DOHH2 (cell line): Measurements from ENCODE around the gene HSDL2.

ENCODE experiments used
- H3F3A ChIP-seq: fragments of 200-600 bp; sonication (generic), shearing (Covaris generic); 2 replicates; pipeline ENCODE4 v1.6.0; 2016; ENCODE audit warnings: antibody characterized with exemption, mild to moderate bottlenecking; ENCODE audit not compliant: control insufficient read depth, insufficient read depth
- H3K27ac ChIP-seq: fragments of 200-600 bp; sonication (generic); 2 replicates; pipeline ENCODE4 v1.5.1; 2014; ENCODE audit warnings: low read depth, mild to moderate bottlenecking, low read length, moderate library complexity
- H3K27me3 ChIP-seq: fragments of 200-600 bp; sonication (generic); 2 replicates; pipeline ENCODE4 v1.6.1; 2014; ENCODE audit warnings: mild to moderate bottlenecking, low read length, mixed read lengths; ENCODE audit not compliant: control insufficient read depth
- H3K36me3 ChIP-seq: fragments of 200-600 bp; sonication (generic); 2 replicates; pipeline ENCODE4 v1.6.1; 2014; ENCODE audit warnings: mild to moderate bottlenecking, low read length, moderate library complexity, mixed read lengths; ENCODE audit not compliant: control insufficient read depth
- H3K4me1 ChIP-seq: fragments of 200-600 bp; sonication (generic); 2 replicates; pipeline ENCODE4 v1.6.1; 2014; ENCODE audit warnings: mild to moderate bottlenecking, low read length, mixed read lengths; ENCODE audit not compliant: control insufficient read depth
- H3K4me2 ChIP-seq: fragments of 200-600 bp; sonication (generic); 2 replicates; pipeline ENCODE4 v1.6.0; 2014; ENCODE audit warnings: mild to moderate bottlenecking, low read length, moderate library complexity
- H3K4me3 ChIP-seq: fragments of 200-600 bp; sonication (generic); 2 replicates; pipeline ENCODE4 v1.5.1; 2014; ENCODE audit warnings: mild to moderate bottlenecking, low read length, mixed read lengths
- H3K79me2 ChIP-seq: fragments of 200-600 bp; sonication (generic); 2 replicates; pipeline ENCODE4 v1.6.1; 2014; ENCODE audit warnings: mild to moderate bottlenecking, low read length, mixed read lengths; ENCODE audit not compliant: control insufficient read depth
- H3K9me2 ChIP-seq: fragments of 200-600 bp; sonication (generic); replicated peaks from 2 replicates; pipeline ENCODE4 v1.6.1; 2014; ENCODE audit warnings: mild to moderate bottlenecking, low read length, mixed read lengths; ENCODE audit not compliant: control insufficient read depth
- H3K9me3 ChIP-seq: fragments of 200-600 bp; sonication (generic); 2 replicates; pipeline ENCODE4 v1.6.1; 2014; ENCODE audit warnings: antibody characterized with exemption, low read length, mixed read lengths; ENCODE audit not compliant: control insufficient read depth, insufficient read depth
- H4K20me1 ChIP-seq: fragments of 200-600 bp; sonication (generic); 2 replicates; pipeline ENCODE4 v1.6.0; 2014; ENCODE audit warnings: low read depth, mild to moderate bottlenecking, antibody characterized with exemption, low read length, moderate library complexity; ENCODE audit not compliant: control insufficient read depth, insufficient read depth
- CTCF ChIP-seq: fragments of 200-600 bp; sonication (generic); IDR thresholded peaks from one replicate; pipeline ENCODE4 v1.5.1; 2014; ENCODE audit warnings: antibody characterized with exemption, mild to moderate bottlenecking, low read depth, low read length; ENCODE audit not compliant: poor library complexity, severe bottlenecking
- EZH2phosphoT487 ChIP-seq: fragments of 200-600 bp; sonication (generic); IDR thresholded peaks from 2 replicates; pipeline ENCODE4 v1.6.1; 2017; ENCODE audit warnings: borderline replicate concordance, mild to moderate bottlenecking, antibody characterized with exemption, low read length, moderate library complexity, mixed read lengths

Gene HSDL2

DNA sequence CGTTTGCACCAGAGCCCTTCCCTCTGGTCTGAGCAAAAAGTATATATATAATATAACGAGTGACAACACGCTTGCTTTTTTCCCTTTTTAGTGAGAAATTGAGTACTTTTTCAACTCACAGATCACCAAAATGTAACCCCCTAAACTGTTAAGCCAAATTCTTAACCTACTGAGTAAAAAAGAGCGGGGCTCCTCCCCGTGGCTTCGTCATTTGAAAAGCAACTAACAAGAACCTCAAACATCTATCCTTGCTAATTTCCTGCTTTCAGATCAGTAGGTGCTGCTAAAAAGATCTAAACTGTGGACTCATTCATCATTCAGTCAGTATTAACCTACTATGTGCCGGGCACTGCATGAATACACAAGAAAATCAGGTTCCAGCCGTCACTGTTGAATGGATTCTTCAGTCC, 45.5 kb upstream of the HSDL2 start:
- H3K9me3 ChIP-seq = no peaks in the 10 kb centered on the region
- peak overlapping the region; percentile 46 for H3K27ac ChIP-seq
- no peaks in the 10 kb centered on the region for H3K9me2 ChIP-seq
- H3K27me3 ChIP-seq = no peaks in the 10 kb centered on the region
- no peaks in the 10 kb centered on the region; the same call in 1 of the 2 replicates for H3K36me3 ChIP-seq
- peaks cover 9% of the 10 kb centered on the region for H4K20me1 ChIP-seq
- peak overlapping the region; percentile 86 for H3K4me2 ChIP-seq
- peaks cover 38% of the 10 kb centered on the region for H3K79me2 ChIP-seq
- no peaks in the 10 kb centered on the region for H3F3A ChIP-seq
- H3K4me3 ChIP-seq = peak overlapping the region; percentile 84
- H3K4me1 ChIP-seq = peaks cover 21% of the 10 kb centered on the region
- TF ChIP-seq CTCF = no peak
- no peak for TF ChIP-seq EZH2phosphoT487

DNA sequence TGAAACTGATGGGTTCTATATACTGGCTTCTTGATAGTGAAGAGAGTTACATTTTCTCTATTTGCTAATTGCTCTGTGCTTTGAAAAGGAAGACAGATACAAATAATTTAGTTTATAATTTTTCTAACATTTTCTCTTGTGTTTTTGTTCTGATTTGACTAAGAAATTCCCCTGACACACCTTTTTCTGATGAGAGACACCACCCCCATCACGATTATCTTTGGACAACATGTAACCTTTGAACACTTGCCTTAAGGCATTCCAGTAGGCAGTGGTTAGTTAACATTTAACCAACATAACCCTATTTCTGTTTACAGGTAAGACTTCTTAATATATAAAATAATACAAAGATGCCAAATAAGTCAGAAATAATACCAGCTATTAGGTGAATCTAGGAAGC, 42.4 kb upstream of the HSDL2 start:
- Histone ChIP-seq H3K9me2 (no peaks in the 10 kb centered on the region), H3K27me3 (no peaks in the 10 kb centered on the region), H3K4me1 (peaks cover 9% of the 10 kb centered on the region), H3F3A (no peaks in the 10 kb centered on the region), H3K9me3 (no peaks in the 10 kb centered on the region), H3K36me3 (no peaks in the 10 kb centered on the region), H4K20me1 (peaks cover 1% of the 10 kb centered on the region; the same call in 1 of the 2 replicates), H3K27ac (no peak overlapping the region), H3K4me2 (no peak overlapping the region), H3K79me2 (peaks cover 7% of the 10 kb centered on the region), H3K4me3 (no peak overlapping the region)
- TF ChIP-seq CTCF = no peak
- TF ChIP-seq EZH2phosphoT487 = no peak

- H3K4me3 ChIP-seq = no peak overlapping the region
- H3K27me3 ChIP-seq = no peaks in the 10 kb centered on the region
- H3K4me2 ChIP-seq = no peak overlapping the region
- no peaks in the 10 kb centered on the region for H4K20me1 ChIP-seq
- no peaks in the 10 kb centered on the region for H3K9me3 ChIP-seq
- no peaks in the 10 kb centered on the region for H3K9me2 ChIP-seq
- no peak for TF ChIP-seq EZH2phosphoT487
- TF ChIP-seq CTCF = no peak
- peaks cover 9% of the 10 kb centered on the region for H3K4me1 ChIP-seq
- H3K79me2 ChIP-seq = no peaks in the 10 kb centered on the region
- no peaks in the 10 kb centered on the region for H3K36me3 ChIP-seq
- no peak overlapping the region for H3K27ac ChIP-seq
- no peaks in the 10 kb centered on the region for H3F3A ChIP-seq
Observed at GRCh38 chr9:112338561-112338960, 41.3 kb upstream of the HSDL2 start.

DNA sequence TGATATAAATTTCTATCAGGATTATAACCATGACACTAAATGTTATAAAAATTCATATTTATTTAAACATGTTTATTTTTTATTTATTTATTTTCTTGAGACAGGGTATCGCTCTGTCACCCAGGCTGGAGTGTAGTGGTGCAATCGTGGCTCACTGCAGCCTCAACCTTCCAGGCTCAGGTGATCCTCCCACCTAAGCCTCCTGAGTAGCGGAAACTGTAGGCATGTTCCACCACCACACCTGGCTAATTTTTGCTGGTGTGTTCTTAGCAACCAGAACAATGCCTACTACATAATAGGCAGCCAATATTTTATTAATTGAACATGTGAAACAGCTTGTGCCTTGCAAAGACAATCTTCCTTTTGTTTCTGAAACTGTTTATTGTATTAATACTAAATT, 40.0 kb upstream of the HSDL2 start:
- Histone ChIP-seq H3K9me2 (no peaks in the 10 kb centered on the region), H3K4me2 (no peak overlapping the region), H3K9me3 (no peaks in the 10 kb centered on the region), H3K36me3 (no peaks in the 10 kb centered on the region), H4K20me1 (no peaks in the 10 kb centered on the region), H3K27ac (no peak overlapping the region), H3K79me2 (no peaks in the 10 kb centered on the region), H3K4me1 (peaks cover 2% of the 10 kb centered on the region), H3K4me3 (no peak overlapping the region), H3F3A (no peaks in the 10 kb centered on the region), H3K27me3 (no peaks in the 10 kb centered on the region)
- TF ChIP-seq CTCF (no peak), EZH2phosphoT487 (no peak)
